HepG2 (cell line): ENCODE data around the gene MADCAM1. TPM values are rescaled to one million over a fixed set of nuclear protein-coding genes. Genes with fewer than 3 reads are reported as not detected.

Source experiments
- BCL6 ChIP-seq: IDR thresholded peaks from 2 replicates; pipeline ENCODE4 v1.6.1; 2016; ENCODE audit warnings: missing genetic modification reagents, missing compliant biosample characterization
- CSRNP1 ChIP-seq: sonication (generic); formaldehyde crosslinking; IDR thresholded peaks from 2 replicates; pipeline ENCODE4 v1.8.1; 2023; ENCODE audit warnings: mild to moderate bottlenecking, missing genetic modification reagents
- HNF4G ChIP-seq, 2 experiments: sonication (generic) in 1 of 2; formaldehyde crosslinking in 1 of 2; IDR thresholded peaks; 2 replicates each; pipeline versions ENCODE4 v1.4.0 to v1.6.1; 2011 to 2020; ENCODE audit warnings: borderline replicate concordance in 2 of 2, low read depth in 2 of 2, mild to moderate bottlenecking in 2 of 2, low read length in 1 of 2, missing genetic modification reagents in 1 of 2, moderate library complexity in 1 of 2
- HOXA3 ChIP-seq: sonication (generic); formaldehyde crosslinking; IDR thresholded peaks from 2 replicates; pipeline ENCODE4 v1.5.0; 2020; ENCODE audit warnings: missing genetic modification reagents
- NONO ChIP-seq, 2 experiments: fragments of 450-650 bp in 1 of 2; sonication (generic) in 1 of 2; formaldehyde crosslinking in 1 of 2; IDR thresholded peaks in 1 of 2; conservative IDR thresholded peaks in 1 of 2; 2 replicates each; pipeline versions ENCODE4 v1.6.1 to v1.8.0; 2017 to 2022; ENCODE audit warnings: mild to moderate bottlenecking in 1 of 2, missing genetic modification reagents in 1 of 2, moderate library complexity in 1 of 2
- PITX1 ChIP-seq: sonication (generic); formaldehyde crosslinking; IDR thresholded peaks from 2 replicates; pipeline ENCODE4 v1.5.1; 2020; ENCODE audit warnings: mild to moderate bottlenecking, missing genetic modification reagents
- SMAD3 ChIP-seq: sonication (generic); formaldehyde crosslinking; IDR thresholded peaks from 2 replicates; pipeline ENCODE4 v1.4.0; 2020; ENCODE audit warnings: missing genetic modification reagents
- TAF1 ChIP-seq: sonication (generic); formaldehyde crosslinking; IDR thresholded peaks from 2 replicates; pipeline ENCODE4 v1.4.0; 2020; ENCODE audit warnings: missing genetic modification reagents
- THAP8 ChIP-seq: sonication (generic); formaldehyde crosslinking; IDR thresholded peaks from 2 replicates; pipeline ENCODE4 v1.5.1; 2020; ENCODE audit warnings: missing genetic modification reagents, mild to moderate bottlenecking, borderline replicate concordance
- ZBTB14 ChIP-seq: sonication (generic); formaldehyde crosslinking; IDR thresholded peaks from 2 replicates; pipeline ENCODE4 v1.4.0; 2020; ENCODE audit warnings: missing genetic modification reagents
- ZBTB46 ChIP-seq: sonication (generic); formaldehyde crosslinking; IDR thresholded peaks from 2 replicates; pipeline ENCODE4 v1.4.0; 2020; ENCODE audit warnings: mild to moderate bottlenecking, missing genetic modification reagents, borderline replicate concordance
- ZGPAT ChIP-seq: IDR thresholded peaks from 2 replicates; pipeline ENCODE4 v1.6.1; 2016; ENCODE audit warnings: mild to moderate bottlenecking
- ZNF124 ChIP-seq: sonication (generic); formaldehyde crosslinking; IDR thresholded peaks from 2 replicates; pipeline ENCODE4 v1.4.0; 2020; ENCODE audit warnings: missing genetic modification reagents
- ZNF253 ChIP-seq: sonication (generic); formaldehyde crosslinking; IDR thresholded peaks from 2 replicates; pipeline ENCODE4 v1.8.0; 2022; ENCODE audit warnings: mild to moderate bottlenecking, missing genetic modification reagents, borderline replicate concordance
- ZNF276 ChIP-seq: sonication (generic); formaldehyde crosslinking; IDR thresholded peaks from 2 replicates; pipeline ENCODE4 v1.4.0; 2020; ENCODE audit warnings: mild to moderate bottlenecking, low read depth, missing genetic modification reagents
- ZNF331 ChIP-seq: sonication (generic); formaldehyde crosslinking; IDR thresholded peaks from 2 replicates; pipeline ENCODE4 v1.4.0; 2020; ENCODE audit warnings: missing genetic modification reagents
- ZNF543 ChIP-seq: sonication (generic); formaldehyde crosslinking; IDR thresholded peaks from 2 replicates; pipeline ENCODE4 v1.4.0; 2020; ENCODE audit warnings: mild to moderate bottlenecking, missing genetic modification reagents
- ZNF883 ChIP-seq: sonication (generic); formaldehyde crosslinking; IDR thresholded peaks from 2 replicates; pipeline ENCODE4 v1.5.1; 2020; ENCODE audit warnings: mild to moderate bottlenecking, missing genetic modification reagents; ENCODE audit errors: not compliant biosample characterization
- polyA plus RNA-seq, 8 experiments: library from polyadenylated mRNA; depleted of rRNA in 3 of 8; stranded (reverse) in 7 of 8; unstranded in 1 of 8; fragments of >200 nt; fragmentation: Illumina TruSeq in 4 of 8; extraction: Trizol in 4 of 8; gene quantifications; 2 replicates each; pipeline versions ENCODE4 v1.2.1 to v1.2.3, GENCODE V29; 2011 to 2016; ENCODE audit warnings: low read depth in 4 of 8, missing spikeins in 1 of 8, mixed read lengths in 1 of 8; ENCODE audit not compliant: insufficient read depth in 1 of 8
- total RNA-seq, 5 experiments: library from RNA; depleted of rRNA; stranded (reverse); fragments of >200 nt; fragmentation: Illumina TruSeq; extraction: Trizol; gene quantifications; 2 replicates each; pipeline ENCODE4 v1.2.3, GENCODE V29; 2016; ENCODE audit warnings: low read depth in 1 of 5

The MADCAM1 gene
- total and polyA plus RNA-seq, 2 of the 13 experiments (the other 11 are each of a cell fraction or from before 2014, with no cell fraction given): 0.29 to 0.33 TPM

- TF ChIP-seq ZNF124 (CRISPR knock-in tag) (no peak), ZNF276 (CRISPR knock-in tag) (0 out of 2 replicates have a peak, but pooled peaks have one; percentile 24), HNF4G (IDR thresholded peaks at IDR 0.05; ENCODE audit: borderline replicate concordance, low read depth, low read length) (0 out of 2 replicates have a peak, but pooled peaks have one; percentile 2), HNF4G (CRISPR knock-in tag; IDR thresholded peaks at IDR 0.05; ENCODE audit: borderline replicate concordance, low read depth) (no peak), ZNF883 (CRISPR knock-in tag) (no peak), CSRNP1 (peak; percentile 49; the same call in 1 of the 2 replicates), NONO (IDR thresholded peaks at IDR 0.05) (no peak), NONO (CRISPR knock-in tag; conservative IDR thresholded peaks at IDR 0.05) (peak; percentile 71), ZBTB14 (CRISPR knock-in tag) (0 out of 2 replicates have a peak, but pooled peaks have one; percentile 1), TAF1 (CRISPR knock-in tag) (peak; percentile 44; the same call in 1 of the 2 replicates), ZNF331 (CRISPR knock-in tag) (peak; percentile 32), ZNF543 (0 out of 2 replicates have a peak, but pooled peaks have one; percentile 57), SMAD3 (CRISPR knock-in tag) (0 out of 2 replicates have a peak, but pooled peaks have one; percentile 32), ZNF253 (CRISPR knock-in tag) (no peak), PITX1 (peak; percentile 22; the same call in 1 of the 2 replicates), ZBTB46 (CRISPR knock-in tag) (0 out of 2 replicates have a peak, but pooled peaks have one; percentile 23), HOXA3 (CRISPR knock-in tag) (peak; percentile 37; the same call in 1 of the 2 replicates), THAP8 (CRISPR knock-in tag) (peak; percentile 88; the same call in 1 of the 2 replicates), BCL6 (peak; percentile 32; the same call in 1 of the 2 replicates), ZGPAT (CRISPR knock-in tag) (peak; percentile 64; the same call in 1 of the 2 replicates)
Observed at GRCh38 chr19:531009-531752, 34.9 kb downstream of the MADCAM1 start (continued).
